Ramos (cell line): ENCODE data around the gene NT5DC4.

Experiments
- in situ Hi-C: fragments of 300-500 bp; cut with MboI; formaldehyde crosslinking; loops from one replicate; pipeline ENCODE4 v1.14.3; 2022; ENCODE audit warnings: low sequenced_read_pairs; ENCODE audit not compliant: unreplicated experiment

Gene NT5DC4

GRCh38 chr2:112720785-112721184 lies at the start of gene NT5DC4:
Gene NT5DC4 (plus strand): TSS chr2:112721020. CDS start chr2:112721080, 60 bp downstream.
- in situ Hi-C loops: loop anchor here (5.0 kb wide), 1 partner anchor 98 kb away; no protein-coding TSS in a partner anchor

GRCh38 chr2:112671801-112672200 lies 49.0 kb upstream of the NT5DC4 start:
- in situ Hi-C loops: no loop called here

DNA sequence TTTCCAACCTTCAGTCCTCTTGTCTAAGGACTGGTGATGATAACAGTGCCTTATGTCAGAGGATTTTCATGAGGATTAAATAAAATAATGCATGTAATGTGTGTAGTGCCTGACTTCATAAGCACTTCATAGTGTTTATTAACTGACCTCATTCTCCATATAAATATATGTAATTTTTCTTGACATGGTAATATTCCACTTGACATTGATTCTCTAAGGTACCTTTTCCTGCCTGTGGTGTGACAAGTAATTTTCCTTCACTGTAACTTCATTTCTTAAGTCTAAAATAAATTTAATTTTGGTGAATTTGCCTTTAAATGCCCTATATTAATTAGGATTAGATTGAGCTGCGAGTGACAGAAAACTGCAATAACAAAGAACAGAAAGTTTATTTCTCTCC lies 47.8 kb upstream of the NT5DC4 start:
- in situ Hi-C loops: no loop called here

- in situ Hi-C loops: no loop called here
Measured at GRCh38 chr2:112674229-112674628, 46.6 kb upstream of the NT5DC4 start.

DNA sequence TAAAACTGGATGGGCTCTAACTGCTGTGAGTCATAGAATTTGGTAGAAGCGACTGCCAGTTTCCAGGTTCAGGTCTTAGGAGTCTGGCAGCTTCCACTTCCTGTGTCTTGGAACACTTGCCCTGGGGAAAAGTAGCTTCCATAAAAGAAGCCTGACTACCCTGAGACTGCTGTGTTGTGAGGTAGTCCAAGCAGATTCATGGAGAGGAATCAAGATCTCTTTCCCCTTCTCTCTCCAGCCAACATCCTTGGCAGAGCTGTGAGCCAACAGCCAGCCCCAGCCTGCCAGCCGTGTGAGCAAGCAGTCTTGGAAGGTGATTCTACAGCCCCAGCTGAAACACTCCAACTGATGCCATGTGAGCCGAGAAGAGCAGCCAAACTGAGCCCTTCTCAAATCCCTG lies 41.3 kb upstream of the NT5DC4 start:
- in situ Hi-C loops: no loop called here

DNA sequence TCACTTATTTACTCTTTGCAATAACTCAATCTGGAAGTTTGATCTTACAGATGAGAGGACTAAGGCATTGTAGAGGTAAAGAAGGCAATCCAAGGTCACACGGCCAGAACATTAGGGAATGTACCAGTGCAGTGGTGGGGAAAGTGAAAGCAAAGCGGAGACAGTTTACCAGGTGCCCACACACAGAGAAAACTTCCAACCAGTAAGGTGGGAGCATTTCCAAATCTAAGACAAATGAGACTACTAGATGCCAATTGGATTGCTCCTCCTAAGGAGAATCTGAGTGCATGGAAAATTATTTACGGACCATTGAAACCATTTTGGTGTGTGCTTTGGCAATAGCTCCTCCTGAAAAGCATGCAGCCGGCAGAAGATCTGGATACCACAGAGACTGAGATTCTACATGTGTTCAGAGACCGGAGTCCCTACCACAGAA lies 40.1 kb upstream of the NT5DC4 start:
- in situ Hi-C loops: no loop called here

DNA sequence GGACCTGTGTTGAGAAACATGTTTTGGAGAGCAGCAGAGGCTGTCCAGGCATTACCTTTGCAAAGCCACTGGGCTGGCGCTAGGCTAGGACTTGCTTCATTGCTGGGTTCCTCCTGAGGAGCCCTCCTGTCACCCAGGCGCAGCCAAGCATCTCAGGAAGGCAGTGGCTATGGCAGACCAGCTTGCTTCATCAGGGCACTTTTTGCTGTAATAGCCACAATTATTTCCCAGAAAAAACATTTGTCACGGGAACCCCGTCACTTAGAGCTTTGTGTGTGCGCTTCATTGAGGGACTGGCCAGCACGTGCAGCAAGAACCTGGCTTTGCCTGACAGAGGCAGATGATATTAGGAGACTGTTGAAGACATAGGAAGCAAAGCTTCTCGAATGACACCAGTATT lies 38.7 kb upstream of the NT5DC4 start:
- in situ Hi-C loops: no loop called here

DNA sequence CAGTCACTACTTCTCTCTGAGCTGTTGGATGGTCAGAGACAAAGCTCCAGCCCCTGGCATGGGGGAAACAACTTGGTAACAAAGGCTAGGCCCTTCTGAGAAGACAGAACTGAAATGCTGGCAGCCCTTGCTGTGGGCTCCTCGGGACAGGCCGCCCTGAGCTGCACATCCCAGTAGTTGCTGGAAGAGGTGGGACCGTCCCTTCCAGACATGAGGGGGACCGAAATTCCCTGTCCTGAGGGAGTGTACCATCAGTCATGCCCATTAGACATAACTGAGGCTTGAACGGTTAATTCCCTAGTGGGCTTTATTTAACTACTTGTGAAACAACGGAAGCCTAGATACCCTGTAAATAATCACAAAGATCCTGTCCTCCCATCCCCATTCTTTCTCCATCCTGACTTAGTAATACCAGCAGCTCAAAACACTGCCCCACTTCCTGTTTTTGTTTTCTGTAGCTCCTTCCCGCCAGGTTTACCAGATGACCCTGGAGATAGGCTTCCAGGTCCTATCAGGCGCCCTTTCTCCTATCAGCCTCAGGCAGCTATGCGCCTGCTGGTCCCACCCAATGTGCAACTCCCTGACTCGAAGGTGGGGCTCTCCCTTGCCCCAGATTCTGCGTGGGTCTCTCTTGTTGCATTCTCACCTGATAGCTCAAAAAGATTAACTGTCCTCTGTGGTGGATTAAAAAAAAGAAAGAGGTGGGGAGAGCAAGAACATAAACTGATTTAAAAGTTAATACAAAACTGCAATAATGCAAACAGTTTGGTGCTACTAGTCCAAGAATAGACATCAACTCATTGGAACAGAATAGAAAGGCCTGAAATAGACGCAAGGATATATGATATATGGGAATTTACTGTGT lies 37.0 kb upstream of the NT5DC4 start:
- in situ Hi-C loops: no loop called here

DNA sequence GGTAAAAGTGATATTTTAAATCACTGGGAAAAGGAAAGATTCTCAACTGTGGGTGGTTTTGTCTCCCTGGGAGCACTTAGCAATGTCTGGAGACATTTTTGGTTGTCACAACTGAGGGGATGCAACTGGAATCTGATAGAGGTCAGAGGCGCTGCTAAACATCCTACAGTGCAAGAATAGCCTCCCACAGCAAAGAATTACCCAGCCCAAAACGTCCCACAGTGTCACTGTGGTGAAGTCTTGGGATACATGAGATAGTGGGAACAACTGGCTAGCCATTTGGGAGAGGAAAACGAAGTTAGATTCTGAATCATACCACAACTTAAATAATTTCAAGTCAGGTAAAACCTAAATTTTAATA lies 36.4 kb upstream of the NT5DC4 start:
- in situ Hi-C loops: no loop called here

GRCh38 chr2:112685271-112685884 lies 35.4 kb upstream of the NT5DC4 start:
- in situ Hi-C loops: no loop called here

GRCh38 chr2:112686348-112687217 lies 34.2 kb upstream of the NT5DC4 start:
- in situ Hi-C loops: no loop called here

GRCh38 chr2:112687522-112687921 lies 33.3 kb upstream of the NT5DC4 start:
- in situ Hi-C loops: no loop called here

DNA sequence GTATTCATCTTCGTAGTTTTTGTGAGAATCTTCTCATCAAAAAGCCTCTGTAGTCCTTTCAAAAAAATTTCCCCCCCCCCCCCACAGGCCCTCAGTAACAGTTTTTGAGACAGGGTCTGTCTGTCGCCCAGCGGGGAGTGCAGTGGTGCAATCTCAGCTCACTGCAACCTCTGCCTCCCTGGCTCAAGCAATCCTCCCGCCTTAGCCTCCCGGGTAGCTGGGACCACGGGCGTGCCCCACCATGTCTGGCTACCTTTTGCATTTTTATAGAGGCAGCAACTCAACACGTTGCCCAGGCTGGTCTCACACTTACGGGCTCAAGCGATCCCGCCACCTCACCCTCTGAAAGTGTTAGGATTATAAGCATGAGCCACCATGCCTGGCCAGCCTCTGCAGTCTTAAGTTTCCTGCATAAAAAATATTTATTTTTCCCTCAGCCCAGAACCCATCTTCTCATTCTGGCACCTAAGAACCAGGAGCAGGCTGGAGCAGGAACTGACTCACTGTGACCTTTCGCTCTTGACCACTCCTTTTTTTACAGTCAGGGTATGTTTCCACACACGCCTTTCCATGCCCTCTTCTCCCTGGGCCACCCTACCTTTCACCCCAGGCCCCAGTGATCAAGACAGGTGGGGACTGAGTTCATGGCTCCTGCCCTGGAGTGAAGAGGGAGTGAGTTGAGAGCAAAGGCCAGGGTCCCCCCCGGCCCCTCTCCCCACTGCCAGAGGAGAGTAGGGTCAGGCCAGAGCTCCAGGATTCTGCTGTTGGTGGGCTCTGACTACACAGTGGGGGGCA lies 32.5 kb upstream of the NT5DC4 start:
- in situ Hi-C loops: no loop called here

DNA sequence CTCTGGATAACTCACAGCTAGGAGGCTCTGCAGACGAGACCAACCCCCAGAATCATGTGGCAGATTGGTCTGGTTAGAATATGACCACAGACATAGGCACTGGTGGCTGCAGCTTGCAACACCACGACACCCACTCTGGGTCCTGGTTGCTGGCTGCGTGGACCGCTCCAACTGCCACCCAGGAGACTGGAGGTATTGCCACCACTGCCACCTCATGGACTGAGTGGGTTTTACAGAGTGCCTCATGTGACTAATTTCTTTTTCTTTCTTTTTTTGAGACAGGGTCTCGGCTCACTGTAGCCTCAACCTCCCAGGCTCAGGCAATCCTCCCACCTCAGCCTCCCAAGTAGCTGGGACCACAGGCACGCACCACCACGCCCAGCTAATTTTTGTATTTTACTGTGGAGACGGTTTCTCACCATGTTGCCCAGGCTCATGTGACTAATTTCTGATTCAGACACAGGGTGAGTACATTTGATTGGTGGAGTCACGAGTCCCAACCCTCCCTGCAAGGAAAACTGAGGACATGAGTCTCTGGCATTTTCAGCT lies 29.9 kb upstream of the NT5DC4 start:
- in situ Hi-C loops: no loop called here

GRCh38 chr2:112691881-112692281 lies 28.9 kb upstream of the NT5DC4 start:
- in situ Hi-C loops: no loop called here

GRCh38 chr2:112692495-112692911 lies 28.3 kb upstream of the NT5DC4 start:
- in situ Hi-C loops: no loop called here

DNA sequence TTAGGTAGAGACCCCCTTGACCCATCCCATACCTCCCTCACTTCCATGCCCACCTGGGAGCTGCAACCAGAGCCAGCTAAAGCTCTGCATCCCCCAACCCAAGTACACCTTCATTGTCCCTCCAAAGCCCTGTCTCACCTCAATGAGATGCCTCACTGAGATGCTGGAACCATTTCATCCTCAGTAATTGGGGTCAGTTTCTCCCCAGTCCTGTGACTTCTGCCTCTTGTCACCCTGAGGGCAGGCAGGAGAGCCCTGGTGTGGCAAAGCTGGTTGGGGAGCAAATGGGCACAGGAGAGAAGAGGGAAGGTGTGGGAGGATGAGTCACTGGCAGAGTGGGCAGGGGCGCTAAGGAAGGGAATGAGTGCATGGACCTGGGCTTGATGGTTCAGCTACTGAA lies 27.9 kb upstream of the NT5DC4 start:
- in situ Hi-C loops: no loop called here

DNA sequence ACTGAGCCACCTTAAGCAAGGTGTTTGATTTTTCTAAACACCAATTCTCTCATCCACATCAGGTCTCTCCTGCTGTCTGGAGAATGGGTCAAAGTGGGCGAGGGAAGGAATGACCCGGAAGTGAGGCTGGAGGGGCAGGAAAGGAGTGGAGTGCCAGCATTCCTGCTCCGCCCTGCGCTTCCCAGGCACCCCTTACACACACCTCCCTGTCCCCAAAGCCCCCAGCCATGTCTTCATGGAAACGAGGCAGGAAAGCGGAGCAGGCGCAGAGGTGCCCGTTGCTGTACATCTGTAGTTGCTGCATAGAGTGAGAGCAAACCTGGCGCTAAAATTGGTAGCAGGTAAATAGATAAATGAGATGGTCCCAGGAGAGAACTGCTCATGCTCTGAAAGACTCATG lies 27.2 kb upstream of the NT5DC4 start:
- in situ Hi-C loops: no loop called here

- in situ Hi-C loops: no loop called here
Measured at GRCh38 chr2:112694182-112694581, 26.6 kb upstream of the NT5DC4 start.
